Stomach (tissue), 4 donors: ENCODE results near the gene ABCD3.

Experiments used
- CTCF ChIP-seq, 7 experiments: fragments of 450-650 bp in 4 of 7; fragments of 200-600 bp in 3 of 7; sonication (generic) in 3 of 7; IDR thresholded peaks; one replicate each; pipeline ENCODE4 v1.5.1; 2016 to 2019; ENCODE audit warnings: antibody characterized with exemption in 7 of 7, control low read depth in 2 of 7, mild to moderate bottlenecking in 1 of 7
- POLR2A ChIP-seq, 4 donors: fragments of 450-650 bp; IDR thresholded peaks; one replicate each; pipeline ENCODE4 v1.6.1; 2016; ENCODE audit warnings: antibody characterized with exemption in 4 of 4, control low read depth in 2 of 4, mild to moderate bottlenecking in 1 of 4, moderate library complexity in 1 of 4

- TF ChIP-seq CTCF (IDR thresholded peaks at IDR 0.05), result no peak
- no peak for TF ChIP-seq POLR2A (IDR thresholded peaks at IDR 0.05)
Observed at GRCh38 chr1:94542088-94542870, 124.1 kb downstream of the ABCD3 start.
